SJCRH30 (cell line): ENCODE measurements around the gene ITGA11. TPM values are rescaled to one million over a fixed set of nuclear protein-coding genes. Genes with fewer than 3 reads are reported as not detected.

Source experiments
- DNase-seq, 2 experiments: peaks; one replicate each; pipeline ENCODE4 v3.0.0-alpha.2; 2015 to 2020
- H3K27ac ChIP-seq: fragments of 250-450 bp; sonication (Bioruptor Pico); 2 replicates; pipeline ENCODE4 v1.5.1; 2020; ENCODE audit warnings: mild to moderate bottlenecking, moderate library complexity
- H3K27me3 ChIP-seq: fragments of 250-450 bp; sonication (Bioruptor Pico); 2 replicates; pipeline ENCODE4 v1.5.1; 2020; ENCODE audit warnings: mild to moderate bottlenecking, moderate library complexity
- H3K36me3 ChIP-seq: fragments of 250-450 bp; sonication (Bioruptor Pico); 2 replicates; pipeline ENCODE4 v1.5.1; 2020; ENCODE audit warnings: mild to moderate bottlenecking, moderate library complexity
- H3K4me1 ChIP-seq: fragments of 250-450 bp; sonication (Bioruptor Pico); 2 replicates; pipeline ENCODE4 v1.5.1; 2020; ENCODE audit warnings: mild to moderate bottlenecking, moderate library complexity
- H3K4me3 ChIP-seq: fragments of 250-450 bp; sonication (Bioruptor Pico); 2 replicates; pipeline ENCODE4 v1.5.1; 2020; ENCODE audit warnings: mild to moderate bottlenecking, moderate library complexity
- H3K9me3 ChIP-seq: fragments of 250-450 bp; sonication (Bioruptor Pico); replicated peaks from 2 replicates; pipeline ENCODE4 v1.5.1; 2020; ENCODE audit warnings: mild to moderate bottlenecking, moderate library complexity
- total RNA-seq: library from RNA; depleted of rRNA; stranded (reverse); fragments of >200 nt; shearing (Covaris generic); gene quantifications from 2 replicates; pipeline ENCODE4 v1.2.3, GENCODE V29; 2014; rRNA removed

Gene ITGA11
- total RNA-seq, 1 experiment from 2014 or later = not detected

GRCh38 chr15:68258692-68259091 lies 173.3 kb downstream of the ITGA11 start:
- H3K27me3 ChIP-seq = no peaks in the 10 kb centered on the region; the same call in 1 of the 2 replicates
- no peak overlapping the region for H3K27ac ChIP-seq
- no peaks in the 10 kb centered on the region for H3K9me3 ChIP-seq
- H3K4me3 ChIP-seq = no peak overlapping the region
- no peak for DNase-seq
- no peaks in the 10 kb centered on the region for H3K4me1 ChIP-seq
- no peaks in the 10 kb centered on the region for H3K36me3 ChIP-seq

GRCh38 chr15:68256675-68257450 lies 175.1 kb downstream of the ITGA11 start:
- no peaks in the 10 kb centered on the region; the same call in none of the 2 replicates for H3K27me3 ChIP-seq
- H3K36me3 ChIP-seq = no peaks in the 10 kb centered on the region
- no peak overlapping the region for H3K4me3 ChIP-seq
- no peak overlapping the region for H3K27ac ChIP-seq
- no peak for DNase-seq
- no peaks in the 10 kb centered on the region for H3K9me3 ChIP-seq
- no peaks in the 10 kb centered on the region for H3K4me1 ChIP-seq

- no peak overlapping the region for H3K27ac ChIP-seq
- H3K9me3 ChIP-seq = peaks cover 7% of the 10 kb centered on the region; the same call in 1 of the 2 replicates
- no peaks in the 10 kb centered on the region for H3K36me3 ChIP-seq
- no peaks in the 10 kb centered on the region for H3K4me1 ChIP-seq
- no peak overlapping the region for H3K4me3 ChIP-seq
- no peaks in the 10 kb centered on the region; the same call in none of the 2 replicates for H3K27me3 ChIP-seq
- peak; percentile 52 to 84 for DNase-seq
These were observed 178.9 kb downstream of the ITGA11 start for GRCh38 chr15:68252925-68253534.

GRCh38 chr15:68249058-68249713 lies 182.8 kb downstream of the ITGA11 start:
- Histone ChIP-seq H3K36me3 (no peaks in the 10 kb centered on the region), H3K9me3 (peaks cover 11% of the 10 kb centered on the region), H3K4me3 (no peak overlapping the region), H3K4me1 (no peaks in the 10 kb centered on the region), H3K27me3 (no peaks in the 10 kb centered on the region; the same call in 1 of the 2 replicates), H3K27ac (no peak overlapping the region)
- DNase-seq = no peak

Other genes with a start within 250 kb of the ITGA11 start
- 5.0 and 7.5 TPM in 2 replicates for gene CALML4, start 226.8 kb downstream of the ITGA11 start, total RNA-seq
- 62.2 and 82.7 TPM in 2 replicates for gene CLN6, start 202.4 kb downstream of the ITGA11 start, total RNA-seq
- gene FEM1B, start 154.4 kb downstream of the ITGA11 start, total RNA-seq = 63.3 and 67.0 TPM in 2 replicates
- gene CORO2B, start 146.8 kb upstream of the ITGA11 start, total RNA-seq = not detected in 2 replicates